Muscle of leg (tissue), 11 donors: ENCODE results near the gene DYNC1I1. TPM values are rescaled to one million over a fixed set of nuclear protein-coding genes. Genes with fewer than 3 reads are reported as not detected.

ENCODE experiments used
- DNase-seq: peaks from one replicate; pipeline ENCODE4 v3.0.0; 2013
- H3K27ac ChIP-seq: one replicate; pipeline ENCODE4 v1.5.1; 2013; ENCODE audit warnings: mild to moderate bottlenecking, low read length, control low read depth
- H3K27me3 ChIP-seq: one replicate; pipeline ENCODE4 v1.6.1; 2013; ENCODE audit warnings: low read length; ENCODE audit not compliant: control insufficient read depth, insufficient read depth
- H3K36me3 ChIP-seq: one replicate; pipeline ENCODE4 v1.6.1; 2013; ENCODE audit warnings: low read length; ENCODE audit not compliant: control insufficient read depth, insufficient read depth
- H3K4me1 ChIP-seq: one replicate; pipeline ENCODE4 v1.6.1; 2013; ENCODE audit warnings: low read length; ENCODE audit not compliant: control insufficient read depth, insufficient read depth
- H3K4me3 ChIP-seq: one replicate; pipeline ENCODE4 v1.5.1; 2013; ENCODE audit warnings: low read length, control low read depth
- H3K9me3 ChIP-seq: replicated peaks from 2 replicates; pipeline ENCODE4 v1.6.1; 2013; ENCODE audit warnings: low read depth, low read length; ENCODE audit not compliant: control insufficient read depth
- WGBS: methylation state at CpG from one replicate; pipeline ENCODE4 v1.1.5; 2013; ENCODE audit warnings: missing lambda C conversion rate; ENCODE audit not compliant: insufficient coverage; 5-methylcytosine and 5-hydroxymethylcytosine counted together
- polyA plus RNA-seq, 8 donors: library from polyadenylated mRNA; unstranded; fragments of 120-200 nt; gene quantifications; one replicate each; pipeline versions ENCODE4 v1.2.1 to v1.2.3, GENCODE V29; 2013; ENCODE audit warnings: inconsistent platforms in 1 of 8, low replicate concordance in 1 of 8; ENCODE audit not compliant: insufficient read length in 8 of 8, insufficient read depth in 1 of 8
- total RNA-seq: library from RNA; stranded (reverse); fragments of 120-200 nt; gene quantifications from one replicate; pipeline ENCODE4 v1.2.4, GENCODE V29; 2013

Gene DYNC1I1
- total and polyA plus RNA-seq, 9 donors: 0.39 to 1.3 (median 1.0) TPM

DNA sequence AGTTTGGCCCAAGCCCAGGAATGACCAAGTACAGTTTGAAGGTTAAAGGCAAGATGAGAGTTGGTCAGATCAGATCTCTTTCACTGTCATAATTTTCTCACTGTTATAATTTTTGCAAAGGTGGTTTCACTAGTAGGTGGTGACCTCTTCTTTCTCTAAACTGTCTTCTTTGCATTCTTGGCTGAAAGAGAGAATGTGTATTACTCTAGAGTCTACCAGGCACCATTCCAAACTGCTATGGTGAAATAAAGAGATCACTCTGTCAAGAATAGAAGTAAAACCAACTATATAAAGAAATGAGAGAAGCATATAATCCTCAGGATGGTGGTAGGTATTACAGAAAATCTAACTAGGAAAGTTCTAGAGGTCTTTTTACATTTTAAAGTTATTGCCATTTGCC is 72.7 kb downstream of the DYNC1I1 start:
- no peak overlapping the region for H3K27ac ChIP-seq
- no peak overlapping the region for H3K4me3 ChIP-seq
- H3K36me3 ChIP-seq: no peaks in the 10 kb centered on the region
- H3K27me3 ChIP-seq: no peaks in the 10 kb centered on the region
- no peaks in the 10 kb centered on the region for H3K9me3 ChIP-seq
- H3K4me1 ChIP-seq: no peaks in the 10 kb centered on the region
- no peak for DNase-seq

DNA sequence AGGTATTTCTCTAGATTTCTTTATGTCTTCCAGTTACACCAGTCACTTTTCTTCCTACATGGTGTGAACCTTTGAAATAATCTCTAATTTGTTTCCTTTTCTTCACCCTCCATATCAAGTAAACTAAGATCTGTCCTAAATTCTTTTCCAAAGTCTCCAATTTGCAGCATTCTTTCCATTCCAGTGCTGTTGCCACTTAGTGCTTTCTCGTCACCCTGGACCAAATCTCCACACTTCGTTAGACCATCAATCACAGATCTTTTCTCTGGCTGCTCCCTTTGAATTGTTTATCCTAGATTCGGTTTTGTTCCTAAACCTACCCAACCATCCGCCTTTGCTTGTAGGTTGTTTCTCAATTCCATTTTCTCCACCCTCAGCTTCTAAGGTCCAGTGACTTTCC is 74.7 kb downstream of the DYNC1I1 start:
- H3K27me3 ChIP-seq: no peaks in the 10 kb centered on the region
- WGBS: 46% methylated on average over 3 of the region's 4 CpGs
- no peaks in the 10 kb centered on the region for H3K36me3 ChIP-seq
- no peaks in the 10 kb centered on the region for H3K9me3 ChIP-seq
- no peak overlapping the region for H3K27ac ChIP-seq
- DNase-seq: no peak
- no peaks in the 10 kb centered on the region for H3K4me1 ChIP-seq
- no peak overlapping the region for H3K4me3 ChIP-seq

- no peak overlapping the region for H3K4me3 ChIP-seq
- no peak for DNase-seq
- H3K36me3 ChIP-seq: no peaks in the 10 kb centered on the region
- H3K4me1 ChIP-seq: no peaks in the 10 kb centered on the region
- H3K27me3 ChIP-seq: no peaks in the 10 kb centered on the region
- H3K27ac ChIP-seq: no peak overlapping the region
- WGBS: 50% methylated on average over 1 of the region's 1 CpG
- peaks cover 3% of the 10 kb centered on the region for H3K9me3 ChIP-seq
Observed at GRCh38 chr7:95859429-95859828, 87.1 kb downstream of the DYNC1I1 start.

DNA sequence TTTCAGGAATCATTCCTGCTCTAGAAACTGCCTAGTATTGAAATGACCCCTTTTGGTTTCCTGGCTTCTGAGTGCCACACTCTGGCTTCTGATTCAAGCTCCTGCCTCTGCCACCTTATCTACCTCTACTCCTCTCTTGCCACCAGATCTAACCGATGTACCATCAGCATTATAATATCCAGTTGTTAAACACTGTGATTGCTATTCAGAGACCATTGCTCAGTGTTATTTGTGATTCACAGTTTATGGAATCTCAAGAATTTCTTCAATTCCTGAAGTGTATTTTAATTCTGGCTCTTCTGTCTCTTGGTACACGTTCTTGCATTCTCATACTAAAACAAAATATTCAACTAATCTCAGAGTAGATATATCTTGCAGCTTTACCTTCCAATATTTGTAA is 88.7 kb downstream of the DYNC1I1 start:
- no peak for DNase-seq
- Histone ChIP-seq H3K4me3 (no peak overlapping the region), H3K4me1 (no peaks in the 10 kb centered on the region), H3K27me3 (no peaks in the 10 kb centered on the region), H3K27ac (no peak overlapping the region), H3K36me3 (no peaks in the 10 kb centered on the region), H3K9me3 (peaks cover 3% of the 10 kb centered on the region)
- WGBS: no CpG with 5 or more reads among the region's 2 CpGs

GRCh38 chr7:95863623-95864022 is 91.3 kb downstream of the DYNC1I1 start:
- DNase-seq: no peak
- H3K4me1 ChIP-seq: no peaks in the 10 kb centered on the region
- no peaks in the 10 kb centered on the region for H3K36me3 ChIP-seq
- no peak overlapping the region for H3K4me3 ChIP-seq
- no CpG with 5 or more reads among the region's 2 CpGs for WGBS
- no peaks in the 10 kb centered on the region for H3K27me3 ChIP-seq
- peaks cover 3% of the 10 kb centered on the region for H3K9me3 ChIP-seq
- no peak overlapping the region for H3K27ac ChIP-seq

GRCh38 chr7:95865716-95866371 is 93.5 kb downstream of the DYNC1I1 start:
- H3K27me3 ChIP-seq: no peaks in the 10 kb centered on the region
- H3K4me1 ChIP-seq: no peaks in the 10 kb centered on the region
- H3K4me3 ChIP-seq: no peak overlapping the region
- WGBS: 93% methylated on average over 4 of the region's 9 CpGs
- no peaks in the 10 kb centered on the region for H3K36me3 ChIP-seq
- no peaks in the 10 kb centered on the region for H3K9me3 ChIP-seq
- H3K27ac ChIP-seq: no peak overlapping the region
- peak; percentile 18 for DNase-seq

DNA sequence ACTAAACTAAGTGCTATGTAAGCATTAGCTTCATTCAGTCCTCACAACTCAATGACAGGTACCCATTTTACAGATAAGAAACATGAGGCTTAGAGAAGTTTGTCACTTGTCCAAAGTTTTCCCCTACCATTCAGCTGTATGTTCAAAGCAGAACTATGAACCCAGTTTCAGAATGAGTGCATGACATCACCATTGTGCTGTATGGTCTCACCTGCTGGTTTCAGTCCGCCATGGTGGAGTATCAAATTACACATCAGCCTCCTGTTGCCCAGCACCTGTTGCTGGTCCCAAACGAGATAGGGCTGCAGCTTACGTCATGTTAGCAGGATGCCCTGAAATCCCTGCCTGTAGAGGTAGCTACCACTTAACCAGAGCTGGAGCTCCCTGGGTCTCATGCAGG is 95.0 kb downstream of the DYNC1I1 start:
- no peak for DNase-seq
- H3K4me3 ChIP-seq: no peak overlapping the region

DNA sequence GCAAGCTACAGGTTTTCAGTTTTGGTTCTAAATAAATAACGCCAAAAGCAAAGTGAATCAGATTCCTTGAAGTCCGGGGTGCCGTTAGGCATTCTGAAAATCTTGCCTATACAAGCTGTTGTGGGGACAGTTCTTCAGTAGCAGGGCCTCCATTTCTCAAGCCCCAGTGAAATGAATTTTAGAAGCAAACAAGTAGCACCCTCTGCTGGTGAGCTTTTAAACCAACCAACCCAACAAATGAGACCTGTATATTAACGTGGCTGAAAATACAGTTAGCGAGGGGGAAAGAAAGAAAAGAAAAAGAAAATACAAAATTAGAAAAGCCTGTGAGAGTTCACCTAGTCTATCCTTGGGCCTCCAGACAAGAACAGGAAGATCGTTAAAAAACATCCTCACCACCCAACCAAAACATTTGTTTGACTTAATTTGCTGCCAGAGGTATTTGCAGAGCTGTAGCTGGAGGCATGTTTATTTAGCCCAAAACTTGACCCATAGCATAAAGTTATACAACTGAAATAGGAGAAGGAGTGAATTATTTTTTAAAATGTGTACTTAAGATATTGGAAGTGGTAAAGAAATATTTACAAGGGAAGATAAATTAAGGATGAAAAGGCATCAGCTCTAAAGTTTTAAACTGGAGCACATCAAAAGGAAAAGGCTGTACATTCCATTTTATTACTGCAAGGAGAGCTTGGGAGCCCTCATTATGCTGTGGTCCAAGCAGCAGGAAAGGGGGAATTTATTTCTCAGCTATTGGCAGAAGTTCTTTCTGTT is 98.9 kb downstream of the DYNC1I1 start:
- Histone ChIP-seq H3K4me1 (peaks cover 5% of the 10 kb centered on the region), H3K9me3 (no peaks in the 10 kb centered on the region), H3K27me3 (no peaks in the 10 kb centered on the region), H3K4me3 (no peak overlapping the region), H3K27ac (no peak overlapping the region), H3K36me3 (no peaks in the 10 kb centered on the region)
- WGBS: 40% methylated on average over 1 of the region's 6 CpGs
- peak; percentile 36 for DNase-seq

More for the DNA sequence above, 95.0 kb downstream of the DYNC1I1 start:
- Histone ChIP-seq H3K4me1 (no peaks in the 10 kb centered on the region), H3K27me3 (no peaks in the 10 kb centered on the region), H3K9me3 (no peaks in the 10 kb centered on the region), H3K36me3 (no peaks in the 10 kb centered on the region), H3K27ac (no peak overlapping the region)
- WGBS: 31% methylated on average over 3 of the region's 3 CpGs

- no peaks in the 10 kb centered on the region for H3K27me3 ChIP-seq
- peaks cover 5% of the 10 kb centered on the region for H3K4me1 ChIP-seq
- no peak for DNase-seq
- no peak overlapping the region for H3K4me3 ChIP-seq
- 80% methylated on average over 5 of the region's 9 CpGs for WGBS
- H3K9me3 ChIP-seq: no peaks in the 10 kb centered on the region
- no peaks in the 10 kb centered on the region for H3K36me3 ChIP-seq
- H3K27ac ChIP-seq: no peak overlapping the region
Observed at GRCh38 chr7:95871896-95872295, 99.5 kb downstream of the DYNC1I1 start.

DNA sequence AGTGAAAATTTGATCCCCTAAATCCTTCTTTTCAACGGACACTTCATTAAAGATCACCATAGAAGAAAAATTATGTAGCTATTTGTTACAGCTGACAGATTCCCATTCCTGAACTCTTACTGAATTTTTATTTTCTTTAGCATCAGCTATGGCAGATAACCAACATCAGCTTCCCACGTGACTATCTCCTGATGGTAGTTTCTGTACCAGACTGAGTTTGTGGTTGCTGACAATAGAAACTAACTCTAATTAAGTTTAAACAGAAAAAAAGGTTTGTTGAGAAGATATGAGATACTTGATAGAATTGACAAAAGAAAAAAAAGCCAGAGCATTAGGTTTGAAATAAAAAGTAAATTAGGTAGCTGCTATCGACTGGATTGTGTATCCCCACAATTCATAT is 101.8 kb downstream of the DYNC1I1 start:
- no peaks in the 10 kb centered on the region for H3K9me3 ChIP-seq
- WGBS: no CpG with 5 or more reads among the region's 3 CpGs
- DNase-seq: no peak
- H3K36me3 ChIP-seq: no peaks in the 10 kb centered on the region
- peaks cover 5% of the 10 kb centered on the region for H3K4me1 ChIP-seq
- H3K27me3 ChIP-seq: no peaks in the 10 kb centered on the region
- no peak overlapping the region for H3K4me3 ChIP-seq
- no peak overlapping the region for H3K27ac ChIP-seq
